Effector memory CD8-positive, alpha-beta T cell (primary cell): ENCODE data around the gene CINP.

ENCODE experiments used
- ATAC-seq: fragments of 150-1000 bp; cut with Tn5 transposase; replicated peaks from 2 replicates; pipeline ENCODE4 v1.10.0; 2021; ENCODE audit warnings: mild to moderate bottlenecking, moderate library complexity
- DNase-seq, 3 experiments: peaks; one replicate each; pipeline ENCODE4 v3.0.0; 2021
- H3K27ac Mint-ChIP-seq, 2 donors: one replicate each; pipeline ENCODE4 v1.8.0; 2022; ENCODE audit warnings: mild to moderate bottlenecking in 2 of 2, mixed read lengths in 2 of 2, moderate library complexity in 2 of 2
- H3K27me3 Mint-ChIP-seq, 2 donors: one replicate each; pipeline ENCODE4 v1.8.0; 2022; ENCODE audit warnings: mixed read lengths in 2 of 2
- H3K36me3 Mint-ChIP-seq: one replicate; pipeline ENCODE4 v1.8.0; 2022; ENCODE audit warnings: mild to moderate bottlenecking, moderate library complexity, mixed read lengths; ENCODE audit not compliant: insufficient read depth
- H3K4me1 Mint-ChIP-seq, 2 donors: one replicate each; pipeline ENCODE4 v1.8.0; 2022; ENCODE audit warnings: low read depth in 2 of 2, mixed read lengths in 2 of 2
- H3K4me3 Mint-ChIP-seq, 2 donors: one replicate each; pipeline ENCODE4 v1.8.0; 2022; ENCODE audit warnings: mild to moderate bottlenecking in 2 of 2, mixed read lengths in 2 of 2, moderate library complexity in 2 of 2
- H3K9me3 Mint-ChIP-seq, 2 donors: one replicate each; pipeline ENCODE4 v1.8.0; 2022; ENCODE audit warnings: mixed read lengths in 2 of 2
- total RNA-seq, 9 experiments: gene quantifications; one replicate each; lab custom pipeline; 2026; lab: John Stamatoyannopoulos, UW

The CINP gene
- total RNA-seq = 11.5 to 39.4 (median 27.8) reads per million in 9 experiments

GRCh38 chr14:102362545-102363181 is at the start of gene CINP, which contains the start of gene TECPR2:
TSS of gene CINP (minus strand) at chr14:102362890. CDS start at chr14:102362851, 39 bp downstream.
TSS of gene TECPR2 (plus strand) at chr14:102362941. CDS start at chr14:102376722, 13,781 bp downstream.
- H3K36me3 Mint-ChIP-seq = peaks cover 26% of the 10 kb centered on the region
- ATAC-seq = peak; percentile 94
- H3K4me1 Mint-ChIP-seq = peaks cover 20 to 26% of the 10 kb centered on the region in 2 donors
- DNase-seq = peak; percentile 91 to 94 (median 92)
- H3K4me3 Mint-ChIP-seq = no peak within 1 kb of the TSS
- peak within 1 kb of the TSS; percentile 85 to 89 for H3K27ac Mint-ChIP-seq
- no peaks in the 10 kb centered on the region for H3K27me3 Mint-ChIP-seq
- no peaks in the 10 kb centered on the region for H3K9me3 Mint-ChIP-seq

- no peaks in the 10 kb centered on the region for H3K27me3 Mint-ChIP-seq
- H3K4me1 Mint-ChIP-seq = peaks cover 6 to 8% of the 10 kb centered on the region in 2 donors
- ATAC-seq (no peak), DNase-seq (no peak)
- peak overlapping the region; percentile 15 to 47 for H3K27ac Mint-ChIP-seq
- H3K36me3 Mint-ChIP-seq = no peaks in the 10 kb centered on the region
- H3K4me3 Mint-ChIP-seq = no peak overlapping the region
- no peaks in the 10 kb centered on the region for H3K9me3 Mint-ChIP-seq
Observed at GRCh38 chr14:102408724-102409123, 46.0 kb upstream of the CINP start.

- ATAC-seq (no peak), DNase-seq (no peak)
- Mint-ChIP-seq H3K27me3 (no peaks in the 10 kb centered on the region), H3K4me1 (peaks cover 6 to 8% of the 10 kb centered on the region in 2 donors), H3K36me3 (no peaks in the 10 kb centered on the region), H3K9me3 (peaks cover 2 to 14% of the 10 kb centered on the region in 2 donors), H3K27ac (peak overlapping the region in 1 of 2 donors; percentile 31), H3K4me3 (no peak overlapping the region)
Observed at GRCh38 chr14:102407258-102407657, 44.6 kb upstream of the CINP start.

GRCh38 chr14:102403028-102403427 is 40.3 kb upstream of the CINP start:
- no peak overlapping the region for H3K27ac Mint-ChIP-seq
- H3K36me3 Mint-ChIP-seq = no peaks in the 10 kb centered on the region
- no peaks in the 10 kb centered on the region for H3K27me3 Mint-ChIP-seq
- H3K4me1 Mint-ChIP-seq = no peaks in the 10 kb centered on the region
- peaks cover 3 to 14% of the 10 kb centered on the region in 2 donors for H3K9me3 Mint-ChIP-seq
- no peak overlapping the region for H3K4me3 Mint-ChIP-seq
- DNase-seq (no peak), ATAC-seq (no peak)

- H3K9me3 Mint-ChIP-seq = peaks cover 0 to 2% of the 10 kb centered on the region in 2 donors
- H3K36me3 Mint-ChIP-seq = peaks cover 6% of the 10 kb centered on the region
- DNase-seq (no peak), ATAC-seq (no peak)
- H3K27ac Mint-ChIP-seq = no peak overlapping the region
- H3K4me3 Mint-ChIP-seq = no peak overlapping the region
- no peaks in the 10 kb centered on the region for H3K27me3 Mint-ChIP-seq
- H3K4me1 Mint-ChIP-seq = no peaks in the 10 kb centered on the region
Observed at GRCh38 chr14:102396521-102396920, 33.8 kb upstream of the CINP start.

- Mint-ChIP-seq H3K27me3 (no peaks in the 10 kb centered on the region), H3K9me3 (peaks cover 0 to 2% of the 10 kb centered on the region in 2 donors), H3K4me1 (no peaks in the 10 kb centered on the region), H3K36me3 (peaks cover 6% of the 10 kb centered on the region), H3K4me3 (no peak overlapping the region), H3K27ac (peak overlapping the region in 1 of 2 donors; percentile 38)
- DNase-seq (no peak), ATAC-seq (peak; percentile 22)
Observed at GRCh38 chr14:102394717-102395375, 32.2 kb upstream of the CINP start.

GRCh38 chr14:102392506-102392905 is 29.8 kb upstream of the CINP start:
- no peaks in the 10 kb centered on the region for H3K27me3 Mint-ChIP-seq
- no peak overlapping the region for H3K27ac Mint-ChIP-seq
- DNase-seq (no peak), ATAC-seq (no peak)
- H3K4me3 Mint-ChIP-seq = no peak overlapping the region
- H3K9me3 Mint-ChIP-seq = no peaks in the 10 kb centered on the region
- H3K36me3 Mint-ChIP-seq = peaks cover 2% of the 10 kb centered on the region
- H3K4me1 Mint-ChIP-seq = no peaks in the 10 kb centered on the region

- no peak for ATAC-seq
- H3K9me3 Mint-ChIP-seq = no peaks in the 10 kb centered on the region
- peak overlapping the region in 1 of 2 donors; percentile 14 for H3K27ac Mint-ChIP-seq
- H3K4me1 Mint-ChIP-seq = no peaks in the 10 kb centered on the region
- H3K36me3 Mint-ChIP-seq = no peaks in the 10 kb centered on the region
- DNase-seq = no peak
- H3K4me3 Mint-ChIP-seq = no peak overlapping the region
- H3K27me3 Mint-ChIP-seq = no peaks in the 10 kb centered on the region
Observed at GRCh38 chr14:102390064-102390855, 27.6 kb upstream of the CINP start.

- H3K36me3 Mint-ChIP-seq = no peaks in the 10 kb centered on the region
- no peak for DNase-seq
- H3K27ac Mint-ChIP-seq = peak overlapping the region in 1 of 2 donors; percentile 12
- no peaks in the 10 kb centered on the region for H3K9me3 Mint-ChIP-seq
- no peaks in the 10 kb centered on the region for H3K4me1 Mint-ChIP-seq
- ATAC-seq = no peak
- H3K27me3 Mint-ChIP-seq = no peaks in the 10 kb centered on the region
- no peak overlapping the region for H3K4me3 Mint-ChIP-seq
Observed at GRCh38 chr14:102389246-102389645, 26.6 kb upstream of the CINP start.

- Mint-ChIP-seq H3K9me3 (no peaks in the 10 kb centered on the region), H3K36me3 (no peaks in the 10 kb centered on the region), H3K4me3 (no peak overlapping the region), H3K4me1 (no peaks in the 10 kb centered on the region), H3K27ac (no peak overlapping the region), H3K27me3 (no peaks in the 10 kb centered on the region)
- no peak for DNase-seq
- ATAC-seq = no peak
Observed at GRCh38 chr14:102387086-102387485, 24.4 kb upstream of the CINP start.

GRCh38 chr14:102378830-102379229 is 16.1 kb upstream of the CINP start:
- Mint-ChIP-seq H3K9me3 (no peaks in the 10 kb centered on the region), H3K27me3 (no peaks in the 10 kb centered on the region), H3K27ac (no peak overlapping the region), H3K4me3 (no peak overlapping the region), H3K4me1 (peaks cover 0 to 8% of the 10 kb centered on the region in 2 donors), H3K36me3 (peaks cover 4% of the 10 kb centered on the region)
- DNase-seq = no peak
- no peak for ATAC-seq

- Mint-ChIP-seq H3K9me3 (no peaks in the 10 kb centered on the region), H3K27me3 (no peaks in the 10 kb centered on the region), H3K4me3 (no peak overlapping the region), H3K4me1 (peaks cover 0 to 8% of the 10 kb centered on the region in 2 donors), H3K36me3 (peaks cover 4% of the 10 kb centered on the region), H3K27ac (no peak overlapping the region)
- DNase-seq (no peak), ATAC-seq (no peak)
Observed at GRCh38 chr14:102377696-102378095, 15.0 kb upstream of the CINP start.

- H3K36me3 Mint-ChIP-seq = peaks cover 4% of the 10 kb centered on the region
- no peaks in the 10 kb centered on the region for H3K9me3 Mint-ChIP-seq
- H3K27ac Mint-ChIP-seq = peak overlapping the region in 1 of 2 donors; percentile 82
- peaks cover 8 to 16% of the 10 kb centered on the region in 2 donors for H3K4me1 Mint-ChIP-seq
- ATAC-seq = no peak
- DNase-seq = no peak
- no peak overlapping the region for H3K4me3 Mint-ChIP-seq
- H3K27me3 Mint-ChIP-seq = no peaks in the 10 kb centered on the region
Observed at GRCh38 chr14:102375119-102375518, 12.4 kb upstream of the CINP start.
